HG02885 (cell line): Measurements from ENCODE around the gene CFHR1.
"Not testable (repeated sequence)": the region's sequence is repeated elsewhere in the genome, so short reads cannot be mapped to it uniquely, and the experiment has no call there.

Experiments
- ATAC-seq: cut with Tn5 transposase; IDR thresholded peaks from one replicate; pipeline ENCODE4 v1.9.1; 2021; ENCODE audit warnings: mild to moderate bottlenecking; ENCODE audit not compliant: unreplicated experiment, poor library complexity

The CFHR1 gene

GRCh38 chr1:196819531-196819930, at the start of gene CFHR1:
Gene CFHR1, plus strand, starts transcription at chr1:196819731. Its CDS starts 114 bp downstream, at chr1:196819845.
- not testable (repeated sequence) for ATAC-seq

GRCh38 chr1:196769823-196770222, 49.7 kb upstream of the CFHR1 start:
- ATAC-seq = not testable (repeated sequence)

- no peak for ATAC-seq
Measured at GRCh38 chr1:196773713-196774112, 45.8 kb upstream of the CFHR1 start.

GRCh38 chr1:196774175-196774574, 45.4 kb upstream of the CFHR1 start:
- ATAC-seq = no peak

- peak; percentile 49 for ATAC-seq
Measured at GRCh38 chr1:196774603-196775002, 44.9 kb upstream of the CFHR1 start, which contains the start of gene CFHR3. Gene CFHR3, plus strand, starts transcription at chr1:196774840. Its CDS starts 47 bp downstream, at chr1:196774887.

- no peak for ATAC-seq
Measured at GRCh38 chr1:196777603-196778002, 41.9 kb upstream of the CFHR1 start.

GRCh38 chr1:196779093-196779492, 40.4 kb upstream of the CFHR1 start:
- ATAC-seq = no peak

- not testable (repeated sequence) for ATAC-seq
Measured at GRCh38 chr1:196791252-196791651, 28.3 kb upstream of the CFHR1 start.

GRCh38 chr1:196794103-196794502, 25.4 kb upstream of the CFHR1 start:
- not testable (repeated sequence) for ATAC-seq

- no peak for ATAC-seq
Measured at GRCh38 chr1:196797891-196798290, 21.6 kb upstream of the CFHR1 start.

- not testable (repeated sequence) for ATAC-seq
Measured at GRCh38 chr1:196801920-196802319, 17.6 kb upstream of the CFHR1 start.

- ATAC-seq = no peak
Measured at GRCh38 chr1:196808529-196809235, 10.8 kb upstream of the CFHR1 start.

GRCh38 chr1:196817442-196817841, 2.1 kb upstream of the CFHR1 start:
- not testable (repeated sequence) for ATAC-seq

GRCh38 chr1:196827860-196828259, 8.3 kb downstream of the CFHR1 start:
- peak; percentile 78 for ATAC-seq

- not testable (repeated sequence) for ATAC-seq
Measured at GRCh38 chr1:196849613-196850492, 30.3 kb downstream of the CFHR1 start.

GRCh38 chr1:196856053-196856452, 36.5 kb downstream of the CFHR1 start:
- ATAC-seq = no peak

- ATAC-seq = no peak
Measured at GRCh38 chr1:196857188-196857587, 37.7 kb downstream of the CFHR1 start.

- no peak for ATAC-seq
Measured at GRCh38 chr1:196858811-196859210, 39.3 kb downstream of the CFHR1 start.

- no peak for ATAC-seq
Measured at GRCh38 chr1:196860323-196860884, 40.9 kb downstream of the CFHR1 start.

- ATAC-seq = no peak
Measured at GRCh38 chr1:196861429-196861828, 41.9 kb downstream of the CFHR1 start.

- ATAC-seq = no peak
Measured at GRCh38 chr1:196866974-196867373, 47.4 kb downstream of the CFHR1 start.
